GM12878 (cell line): Measurements from ENCODE around the gene SNX7.

ENCODE experiments used
- NKRF ChIP-seq: fragments of 450-650 bp; conservative IDR thresholded peaks from 2 replicates; pipeline ENCODE4 v1.6.1; 2017; ENCODE audit warnings: mild to moderate bottlenecking, moderate library complexity
- RAD21 ChIP-seq: IDR thresholded peaks from 2 replicates; pipeline ENCODE4 v1.6.1; 2011; ENCODE audit warnings: mild to moderate bottlenecking, low read depth, low read length, moderate library complexity; ENCODE audit not compliant: insufficient read depth
- TF ChIP-seq, protein P1 (sequence below), 3 experiments: IDR thresholded peaks in 2 of 3; conservative IDR thresholded peaks in 1 of 3; 2 replicates each; pipeline ENCODE4 v1.5.1; 2011; ENCODE audit warnings: low read depth in 3 of 3, low read length in 3 of 3, mild to moderate bottlenecking in 3 of 3, control low read depth in 2 of 3, moderate library complexity in 2 of 3, inconsistent platforms in 1 of 3, mixed read lengths in 1 of 3; ENCODE audit not compliant: control insufficient read depth in 2 of 3, insufficient read depth in 1 of 3; ENCODE audit errors: extremely low read depth in 1 of 3

GRCh38 chr1:98791498-98791897, 130.0 kb downstream of the SNX7 start:
- TF ChIP-seq, protein P1, sequence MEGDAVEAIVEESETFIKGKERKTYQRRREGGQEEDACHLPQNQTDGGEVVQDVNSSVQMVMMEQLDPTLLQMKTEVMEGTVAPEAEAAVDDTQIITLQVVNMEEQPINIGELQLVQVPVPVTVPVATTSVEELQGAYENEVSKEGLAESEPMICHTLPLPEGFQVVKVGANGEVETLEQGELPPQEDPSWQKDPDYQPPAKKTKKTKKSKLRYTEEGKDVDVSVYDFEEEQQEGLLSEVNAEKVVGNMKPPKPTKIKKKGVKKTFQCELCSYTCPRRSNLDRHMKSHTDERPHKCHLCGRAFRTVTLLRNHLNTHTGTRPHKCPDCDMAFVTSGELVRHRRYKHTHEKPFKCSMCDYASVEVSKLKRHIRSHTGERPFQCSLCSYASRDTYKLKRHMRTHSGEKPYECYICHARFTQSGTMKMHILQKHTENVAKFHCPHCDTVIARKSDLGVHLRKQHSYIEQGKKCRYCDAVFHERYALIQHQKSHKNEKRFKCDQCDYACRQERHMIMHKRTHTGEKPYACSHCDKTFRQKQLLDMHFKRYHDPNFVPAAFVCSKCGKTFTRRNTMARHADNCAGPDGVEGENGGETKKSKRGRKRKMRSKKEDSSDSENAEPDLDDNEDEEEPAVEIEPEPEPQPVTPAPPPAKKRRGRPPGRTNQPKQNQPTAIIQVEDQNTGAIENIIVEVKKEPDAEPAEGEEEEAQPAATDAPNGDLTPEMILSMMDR (IDR thresholded peaks at IDR 0.05 in 2 of 3, conservative IDR thresholded peaks at IDR 0.05 in 1 of 3; ENCODE audit: control insufficient read depth in 2 of 3, extremely low read depth in 1 of 3, insufficient read depth in 1 of 3, low read depth in 3 of 3, low read length in 3 of 3), result no peak
- TF ChIP-seq NKRF (no peak), RAD21 (no peak)
